GM19043 (cell line): ENCODE measurements around the gene PATJ.
"Not testable (repeated sequence)": the region's sequence is repeated elsewhere in the genome, so short reads cannot be mapped to it uniquely, and the experiment has no call there.

ENCODE experiments used
- ATAC-seq: cut with Tn5 transposase; IDR thresholded peaks from one replicate; pipeline ENCODE4 v1.9.1; 2021; ENCODE audit warnings: low read depth; ENCODE audit not compliant: unreplicated experiment

The PATJ gene

GRCh38 chr1:61931587-61932279, 189.5 kb downstream of the PATJ start:
- ATAC-seq: no peak

GRCh38 chr1:61935516-61935915, 193.2 kb downstream of the PATJ start:
- no peak for ATAC-seq

GRCh38 chr1:61936839-61937238, 194.6 kb downstream of the PATJ start:
- ATAC-seq: no peak

- ATAC-seq: no peak
Observed at GRCh38 chr1:61941794-61942193, 199.5 kb downstream of the PATJ start.

- no peak for ATAC-seq
Observed at GRCh38 chr1:61942856-61943255, 200.6 kb downstream of the PATJ start.

- not testable (repeated sequence) for ATAC-seq
Observed at GRCh38 chr1:61948685-61949084, 206.4 kb downstream of the PATJ start.

GRCh38 chr1:61950418-61950817, 208.1 kb downstream of the PATJ start:
- no peak for ATAC-seq

- ATAC-seq: no peak
Observed at GRCh38 chr1:61951731-61952580, 209.7 kb downstream of the PATJ start.

GRCh38 chr1:61952675-61953074, 210.4 kb downstream of the PATJ start:
- no peak for ATAC-seq

- ATAC-seq: no peak
Observed at GRCh38 chr1:61953076-61953789, 211.0 kb downstream of the PATJ start.

GRCh38 chr1:61953790-61954150, 211.5 kb downstream of the PATJ start:
- ATAC-seq: no peak

- ATAC-seq: no peak
Observed at GRCh38 chr1:61955261-61955660, 213.0 kb downstream of the PATJ start.

GRCh38 chr1:61956016-61956645, 213.9 kb downstream of the PATJ start:
- ATAC-seq: no peak

- ATAC-seq: no peak
Observed at GRCh38 chr1:61956784-61957183, 214.5 kb downstream of the PATJ start.

GRCh38 chr1:61961009-61961408, 218.7 kb downstream of the PATJ start:
- ATAC-seq: no peak

- ATAC-seq: no peak
Observed at GRCh38 chr1:61962631-61963030, 220.4 kb downstream of the PATJ start.

- ATAC-seq: not testable (repeated sequence)
Observed at GRCh38 chr1:61966450-61967225, 224.4 kb downstream of the PATJ start.

- ATAC-seq: no peak
Observed at GRCh38 chr1:61967750-61968149, 225.5 kb downstream of the PATJ start.

- ATAC-seq: no peak
Observed at GRCh38 chr1:61968869-61969268, 226.6 kb downstream of the PATJ start.
